Activated CD4-positive, alpha-beta T cell treated with anti-CD3 and anti-CD28 coated beads for 24 hours (primary cell): ENCODE data around the gene CD63.

Experiments
- DNase-seq, 2 donors: peaks; one replicate each; pipeline ENCODE4 v3.0.0-alpha.2; 2020; ENCODE audit warnings: low read depth in 2 of 2

CD63 gene

GRCh38 chr12:55704824-55705718 lies 23.7 kb downstream of the CD63 start:
- no peak for DNase-seq

- DNase-seq: no peak
Observed at GRCh38 chr12:55703901-55704761, 24.7 kb downstream of the CD63 start.

- DNase-seq: no peak
Observed at GRCh38 chr12:55703288-55703687, 25.5 kb downstream of the CD63 start.

GRCh38 chr12:55702861-55703260 lies 25.9 kb downstream of the CD63 start:
- DNase-seq: no peak

- no peak for DNase-seq
Observed at GRCh38 chr12:55700255-55701018, 28.4 kb downstream of the CD63 start.

- no peak for DNase-seq
Observed at GRCh38 chr12:55699471-55700055, 29.2 kb downstream of the CD63 start.

GRCh38 chr12:55698965-55699364 lies 29.8 kb downstream of the CD63 start:
- DNase-seq: no peak

- no peak for DNase-seq
Observed at GRCh38 chr12:55698241-55698955, 30.4 kb downstream of the CD63 start.

- DNase-seq: no peak
Observed at GRCh38 chr12:55697686-55698085, 31.1 kb downstream of the CD63 start.

- no peak for DNase-seq
Observed at GRCh38 chr12:55696796-55697462, 31.9 kb downstream of the CD63 start.

GRCh38 chr12:55696141-55696540 lies 32.7 kb downstream of the CD63 start:
- DNase-seq: no peak

GRCh38 chr12:55695349-55695748 lies 33.5 kb downstream of the CD63 start:
- DNase-seq: no peak

GRCh38 chr12:55694651-55695050 lies 34.2 kb downstream of the CD63 start:
- DNase-seq: no peak

GRCh38 chr12:55694188-55694515 lies 34.7 kb downstream of the CD63 start:
- DNase-seq: no peak

- DNase-seq: no peak
Observed at GRCh38 chr12:55693323-55694187, 35.3 kb downstream of the CD63 start.

GRCh38 chr12:55692631-55693322 lies 36.0 kb downstream of the CD63 start:
- DNase-seq: no peak

- no peak for DNase-seq
Observed at GRCh38 chr12:55688716-55689655, 39.8 kb downstream of the CD63 start.

- peak in 1 of 2 donors; percentile 19 for DNase-seq
Observed at GRCh38 chr12:55687746-55688145, 41.1 kb downstream of the CD63 start.
